Calu3 (cell line): ENCODE data around the gene TRIP11. TPM values are rescaled to one million over a fixed set of nuclear protein-coding genes. Genes with fewer than 3 reads are reported as not detected.

ENCODE experiments used
- BruUV-seq: library from RNA; stranded (reverse); fragments of 400-500 nt; replicated peaks from 2 replicates; lab custom pipeline; 2021; lab: Mats Ljungman, UMichigan
- CTCF ChIA-PET: fragments of 300-600 bp; sonication (Branson Sonifier 250); formaldehyde crosslinking; loops from one replicate; lab custom pipeline; 2022; ENCODE audit warnings: antibody characterized with exemption; lab: Charles Lee
- DNase-seq: peaks from one replicate; pipeline ENCODE4 v3.0.0; 2022
- H3K27ac Mint-ChIP-seq: one replicate; pipeline ENCODE4 v1.8.0; 2022; ENCODE audit warnings: mixed read lengths; ENCODE audit not compliant: unreplicated experiment
- H3K27me3 Mint-ChIP-seq: one replicate; pipeline ENCODE4 v1.8.0; 2022; ENCODE audit warnings: mixed read lengths; ENCODE audit not compliant: unreplicated experiment
- H3K36me3 Mint-ChIP-seq: one replicate; pipeline ENCODE4 v1.8.0; 2022; ENCODE audit warnings: mild to moderate bottlenecking, moderate library complexity, mixed read lengths; ENCODE audit not compliant: insufficient read depth, unreplicated experiment
- H3K4me1 Mint-ChIP-seq: one replicate; pipeline ENCODE4 v1.8.0; 2022; ENCODE audit warnings: mild to moderate bottlenecking, low read depth, mixed read lengths; ENCODE audit not compliant: unreplicated experiment
- H3K4me3 Mint-ChIP-seq: one replicate; pipeline ENCODE4 v1.8.0; 2022; ENCODE audit warnings: mild to moderate bottlenecking, low read depth, moderate library complexity, mixed read lengths; ENCODE audit not compliant: unreplicated experiment
- H3K9me3 Mint-ChIP-seq: one replicate; pipeline ENCODE4 v1.8.0; 2022; ENCODE audit warnings: low read depth, mixed read lengths; ENCODE audit not compliant: unreplicated experiment
- CTCF ChIP-seq: fragments of 200-600 bp; IDR thresholded peaks from one replicate; pipeline ENCODE4 v1.8.0; 2022; ENCODE audit warnings: antibody characterized with exemption; ENCODE audit not compliant: unreplicated experiment
- intact Hi-C: fragments of 100-400 bp; cut with micrococcal nuclease; formaldehyde crosslinking; loops from one replicate; pipeline ENCODE4 v1.10.0; 2022; ENCODE audit not compliant: unreplicated experiment
- total RNA-seq: library from RNA; stranded (reverse); gene quantifications from 2 replicates; pipeline ENCODE4 v1.2.3, GENCODE V29; 2022

The TRIP11 gene
- total RNA-seq, 1 experiment from 2014 or later = 50.2 TPM

DNA sequence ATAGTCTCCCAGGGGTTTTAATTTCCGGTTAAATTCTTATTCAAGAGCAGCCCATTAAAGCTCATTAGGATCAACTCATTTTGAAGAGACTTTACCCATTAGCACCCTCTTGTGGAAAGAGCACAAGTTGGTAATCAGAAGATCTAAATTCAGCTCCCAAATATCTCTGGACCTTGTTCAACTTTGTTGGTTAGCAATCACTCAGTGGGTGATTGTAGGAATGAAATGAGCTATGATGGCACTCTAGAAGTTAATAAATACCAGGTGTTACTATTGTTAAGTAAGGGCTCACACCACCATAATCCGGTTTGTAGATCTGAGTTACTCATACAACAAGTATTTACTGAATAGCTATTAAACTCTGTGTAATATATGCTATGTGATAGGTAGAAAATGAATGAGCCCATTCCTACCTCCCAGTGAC, 42.9 kb downstream of the TRIP11 start:
- peaks cover 13% of the 10 kb centered on the region for H3K4me1 Mint-ChIP-seq
- BruUV-seq = no TSS peak
- peak; percentile 36 for DNase-seq
- peak overlapping the region; percentile 4 for H3K4me3 Mint-ChIP-seq
- CTCF ChIA-PET = interaction anchor here (0.5 to 1.7 kb wide), 23 partner anchors 9 to 678 kb away, joined by 3 to 18 read pairs (median 4); partner anchors contain the start of genes ATXN3, CPSF2 and NDUFB1
- no peaks in the 10 kb centered on the region for H3K27me3 Mint-ChIP-seq
- H3K27ac Mint-ChIP-seq = peak overlapping the region; percentile 78
- H3K36me3 Mint-ChIP-seq = peaks cover 38% of the 10 kb centered on the region
- intact Hi-C loops = loop anchor here (5.0 kb wide), 1 partner anchor 345 kb away; no protein-coding TSS in a partner anchor
- H3K9me3 Mint-ChIP-seq = no peaks in the 10 kb centered on the region
- TF ChIP-seq CTCF = no peak

- no peak for TF ChIP-seq CTCF
- CTCF ChIA-PET = interaction anchor here (0.6 to 1.0 kb wide), 2 partner anchors 10 to 41 kb away, joined by 3 to 4 read pairs; no protein-coding TSS in a partner anchor
- H3K36me3 Mint-ChIP-seq = peaks cover 20% of the 10 kb centered on the region
- H3K27me3 Mint-ChIP-seq = no peaks in the 10 kb centered on the region
- no peak overlapping the region for H3K27ac Mint-ChIP-seq
- intact Hi-C loops = no loop called here
- H3K4me3 Mint-ChIP-seq = no peak overlapping the region
- H3K9me3 Mint-ChIP-seq = no peaks in the 10 kb centered on the region
- DNase-seq = no peak
- BruUV-seq = no TSS peak
- H3K4me1 Mint-ChIP-seq = no peaks in the 10 kb centered on the region
These were observed 52.7 kb downstream of the TRIP11 start for GRCh38 chr14:91987192-91987591.

DNA sequence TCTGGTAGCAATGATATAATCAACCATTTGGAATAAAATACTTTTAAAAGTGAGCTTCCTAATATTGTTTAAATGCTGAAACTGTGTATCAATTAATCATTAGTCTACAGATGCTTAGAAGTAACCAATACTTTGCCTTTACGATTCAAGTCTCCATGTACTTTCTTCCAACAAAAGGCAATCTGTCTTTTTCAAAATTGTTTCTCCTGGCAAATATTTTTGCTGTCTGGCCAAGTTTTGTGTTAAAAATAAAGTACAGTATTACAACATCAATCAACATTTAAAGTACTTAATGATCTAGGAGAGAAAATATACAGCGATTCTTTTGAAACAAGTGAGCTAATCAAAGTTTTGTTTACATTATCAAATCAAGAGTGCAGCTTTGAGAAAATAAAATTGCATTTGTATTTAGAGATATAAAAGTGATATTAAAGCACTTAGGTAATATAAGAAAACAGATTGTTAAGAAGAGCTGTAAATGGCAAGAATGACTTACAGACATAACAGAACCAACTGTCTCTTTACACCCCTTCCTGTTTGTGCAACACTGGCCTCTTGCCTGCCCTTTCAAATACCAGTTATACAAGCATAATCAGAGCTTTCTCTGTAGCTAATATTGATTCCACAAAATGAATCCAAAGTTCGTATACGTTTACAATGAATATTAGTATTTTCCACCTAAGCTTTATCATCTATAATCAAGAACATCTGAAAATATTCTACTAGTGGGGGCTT, 54.2 kb downstream of the TRIP11 start:
- Mint-ChIP-seq H3K36me3 (peaks cover 14% of the 10 kb centered on the region), H3K4me3 (no peak overlapping the region), H3K27ac (no peak overlapping the region), H3K27me3 (no peaks in the 10 kb centered on the region), H3K9me3 (no peaks in the 10 kb centered on the region), H3K4me1 (no peaks in the 10 kb centered on the region)
- no TSS peak for BruUV-seq
- CTCF ChIA-PET = interaction anchor here (1.0 kb wide), 1 partner anchor 11 kb away, joined by 4 read pairs; no protein-coding TSS in a partner anchor
- TF ChIP-seq CTCF = no peak
- no peak for DNase-seq
- intact Hi-C loops = no loop called here

DNA sequence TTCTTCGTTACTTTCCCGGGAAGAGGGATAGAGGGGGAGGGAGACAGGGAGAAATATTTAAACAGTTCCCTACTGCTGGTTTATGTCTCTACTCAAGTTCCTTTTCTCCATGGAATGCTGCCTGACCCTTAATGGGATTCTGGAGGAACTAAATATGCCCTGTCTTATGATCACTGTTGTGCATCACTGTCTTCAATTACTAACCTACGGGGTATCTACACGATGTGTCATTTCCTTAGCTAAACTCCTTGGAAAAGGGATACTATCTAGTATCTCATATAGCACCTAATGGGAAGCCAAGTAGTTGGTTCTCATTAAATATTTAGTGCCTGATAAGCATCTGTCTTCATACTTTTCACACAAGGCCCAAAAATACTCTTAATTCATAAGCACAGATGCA, 54.9 kb downstream of the TRIP11 start:
- Mint-ChIP-seq H3K4me1 (no peaks in the 10 kb centered on the region), H3K36me3 (peaks cover 14% of the 10 kb centered on the region), H3K27me3 (no peaks in the 10 kb centered on the region), H3K4me3 (no peak overlapping the region), H3K9me3 (no peaks in the 10 kb centered on the region), H3K27ac (no peak overlapping the region)
- no TSS peak for BruUV-seq
- CTCF ChIA-PET = no interaction called here
- no peak for DNase-seq
- TF ChIP-seq CTCF = no peak
- intact Hi-C loops = no loop called here
